ENCODE results near the gene DTX4.

GRCh38 chr11:59205648-59206047 lies 33.7 kb downstream of the DTX4 start:
- TF ChIP-seq SP1 (IDR thresholded peaks at IDR 0.05): no peak
- TF ChIP-seq SUZ12 (IDR thresholded peaks at IDR 0.05): no peak
- no peak for TF ChIP-seq FOXM1 (IDR thresholded peaks at IDR 0.05; ENCODE audit: borderline replicate concordance)
- TF ChIP-seq HDGF (IDR thresholded peaks at IDR 0.05; ENCODE audit: borderline replicate concordance): no peak
- no peak for TF ChIP-seq ZNF384 (IDR thresholded peaks at IDR 0.05)
- no peak for TF ChIP-seq ARNT (IDR thresholded peaks at IDR 0.05)
- no peak for TF ChIP-seq FOXK2 (IDR thresholded peaks at IDR 0.05)
- TF ChIP-seq L3MBTL2 (conservative IDR thresholded peaks at IDR 0.05): no peak
- TF ChIP-seq ELF4 (IDR thresholded peaks at IDR 0.05): no peak
- no peak for TF ChIP-seq CTBP1 (IDR thresholded peaks at IDR 0.05; ENCODE audit: borderline replicate concordance)
- no peak for TF ChIP-seq BHLHE40 (IDR thresholded peaks at IDR 0.05; ENCODE audit: borderline replicate concordance)
- no peak for TF ChIP-seq PKNOX1 (IDR thresholded peaks at IDR 0.05)
